Natural killer cell (primary cell): ENCODE measurements around the gene C11orf58. TPM values are rescaled to one million over a fixed set of nuclear protein-coding genes. Genes with fewer than 3 reads are reported as not detected.
A peak's percentile ranks its signal among the peaks of the same experiment; 100 is the strongest.

ENCODE experiments used
- ATAC-seq, 3 donors: fragments of 150-1000 bp in 2 of 3; fragments of 200-7000 bp in 1 of 3; cut with Tn5 transposase; 1 replicate in 1 of 3; 2 replicates in 2 of 3; pipeline ENCODE4 v1.10.0; 2021; ENCODE audit warnings: mild to moderate bottlenecking in 2 of 3, moderate library complexity in 2 of 3
- DNase-seq, 2 donors: peaks; one replicate each; pipeline versions ENCODE4 v3.0.0 to v3.0.0-alpha.2; 2013 to 2021; ENCODE audit warnings: mixed read lengths in 1 of 2
- H3K27ac ChIP-seq: one replicate; pipeline ENCODE4 v1.5.1; 2013; ENCODE audit warnings: mild to moderate bottlenecking, low read length
- H3K27me3 ChIP-seq: one replicate; pipeline ENCODE4 v1.6.1; 2013; ENCODE audit warnings: low read length; ENCODE audit not compliant: control insufficient read depth, insufficient read depth
- H3K36me3 ChIP-seq: one replicate; pipeline ENCODE4 v1.6.1; 2013; ENCODE audit warnings: low read length; ENCODE audit not compliant: control insufficient read depth, insufficient read depth
- H3K4me1 ChIP-seq: one replicate; pipeline ENCODE4 v1.6.1; 2013; ENCODE audit warnings: low read length; ENCODE audit not compliant: control insufficient read depth, insufficient read depth
- H3K4me3 ChIP-seq: one replicate; pipeline ENCODE4 v1.5.1; 2013; ENCODE audit warnings: low read length
- H3K9me3 ChIP-seq: one replicate; pipeline ENCODE4 v1.6.1; 2013; ENCODE audit warnings: low read length; ENCODE audit not compliant: control insufficient read depth, insufficient read depth
- H3K27ac Mint-ChIP-seq, 2 donors: one replicate each; pipeline ENCODE4 v1.8.0; 2022; ENCODE audit warnings: mild to moderate bottlenecking in 2 of 2, mixed read lengths in 2 of 2, moderate library complexity in 1 of 2
- H3K27me3 Mint-ChIP-seq, 2 donors: one replicate each; pipeline ENCODE4 v1.8.0; 2022; ENCODE audit warnings: low read depth in 2 of 2, mixed read lengths in 2 of 2
- H3K36me3 Mint-ChIP-seq: one replicate; pipeline ENCODE4 v1.8.0; 2022; ENCODE audit warnings: mixed read lengths
- H3K4me1 Mint-ChIP-seq, 2 donors: one replicate each; pipeline ENCODE4 v1.8.0; 2022; ENCODE audit warnings: mixed read lengths in 2 of 2
- H3K4me3 Mint-ChIP-seq: one replicate; pipeline ENCODE4 v1.8.0; 2022; ENCODE audit warnings: mild to moderate bottlenecking, moderate library complexity, mixed read lengths
- H3K9me3 Mint-ChIP-seq, 2 donors: one replicate each; pipeline ENCODE4 v1.8.0; 2022; ENCODE audit warnings: mixed read lengths in 2 of 2
- WGBS: methylation state at CpG from one replicate; pipeline ENCODE4 v1.1.7; 2013; ENCODE audit warnings: missing lambda C conversion rate; ENCODE audit not compliant: insufficient coverage; 5-methylcytosine and 5-hydroxymethylcytosine counted together
- intact Hi-C: fragments of 100-400 bp; cut with micrococcal nuclease; formaldehyde crosslinking; loops from one replicate; pipeline ENCODE4 v1.14.2; 2022
- total RNA-seq, 4 donors: library from RNA; stranded (reverse); fragments of 120-200 nt in 1 of 4; gene quantifications; one replicate each; pipeline versions ENCODE4 v1.2.3 to v1.2.4, GENCODE V29; 2013 to 2022
- TF ChIP-seq, protein P1 (sequence below): fragments of 200-600 bp; IDR thresholded peaks from one replicate; pipeline ENCODE4 v1.8.0; 2022; ENCODE audit warnings: antibody characterized with exemption

The C11orf58 gene
- total RNA-seq, 3 donors from 2014 or later (not counting 1 experiment from before 2014, with no cell fraction given) = 109 to 118 (median 115) TPM

- peaks cover 20% of the 10 kb centered on the region for H3K36me3 Mint-ChIP-seq
- TF ChIP-seq, protein P1, sequence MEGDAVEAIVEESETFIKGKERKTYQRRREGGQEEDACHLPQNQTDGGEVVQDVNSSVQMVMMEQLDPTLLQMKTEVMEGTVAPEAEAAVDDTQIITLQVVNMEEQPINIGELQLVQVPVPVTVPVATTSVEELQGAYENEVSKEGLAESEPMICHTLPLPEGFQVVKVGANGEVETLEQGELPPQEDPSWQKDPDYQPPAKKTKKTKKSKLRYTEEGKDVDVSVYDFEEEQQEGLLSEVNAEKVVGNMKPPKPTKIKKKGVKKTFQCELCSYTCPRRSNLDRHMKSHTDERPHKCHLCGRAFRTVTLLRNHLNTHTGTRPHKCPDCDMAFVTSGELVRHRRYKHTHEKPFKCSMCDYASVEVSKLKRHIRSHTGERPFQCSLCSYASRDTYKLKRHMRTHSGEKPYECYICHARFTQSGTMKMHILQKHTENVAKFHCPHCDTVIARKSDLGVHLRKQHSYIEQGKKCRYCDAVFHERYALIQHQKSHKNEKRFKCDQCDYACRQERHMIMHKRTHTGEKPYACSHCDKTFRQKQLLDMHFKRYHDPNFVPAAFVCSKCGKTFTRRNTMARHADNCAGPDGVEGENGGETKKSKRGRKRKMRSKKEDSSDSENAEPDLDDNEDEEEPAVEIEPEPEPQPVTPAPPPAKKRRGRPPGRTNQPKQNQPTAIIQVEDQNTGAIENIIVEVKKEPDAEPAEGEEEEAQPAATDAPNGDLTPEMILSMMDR = no peak
- Histone ChIP-seq H3K27me3 (no peaks in the 10 kb centered on the region), H3K4me1 (no peaks in the 10 kb centered on the region), H3K27ac (no peak overlapping the region), H3K36me3 (peaks cover 92% of the 10 kb centered on the region), H3K9me3 (no peaks in the 10 kb centered on the region), H3K4me3 (no peak overlapping the region)
- ATAC-seq = no peak
- no peak overlapping the region for H3K4me3 Mint-ChIP-seq
- no peak overlapping the region for H3K27ac Mint-ChIP-seq
- no peaks in the 10 kb centered on the region for H3K9me3 Mint-ChIP-seq
- H3K4me1 Mint-ChIP-seq = peaks cover 22 to 30% of the 10 kb centered on the region in 2 donors
- 66% methylated on average over 2 of the region's 2 CpGs for WGBS
- intact Hi-C loops = no loop called here
- DNase-seq = no peak
- H3K27me3 Mint-ChIP-seq = no peaks in the 10 kb centered on the region
Observed at GRCh38 chr11:16749666-16750065, 11.2 kb downstream of the C11orf58 start.

DNA sequence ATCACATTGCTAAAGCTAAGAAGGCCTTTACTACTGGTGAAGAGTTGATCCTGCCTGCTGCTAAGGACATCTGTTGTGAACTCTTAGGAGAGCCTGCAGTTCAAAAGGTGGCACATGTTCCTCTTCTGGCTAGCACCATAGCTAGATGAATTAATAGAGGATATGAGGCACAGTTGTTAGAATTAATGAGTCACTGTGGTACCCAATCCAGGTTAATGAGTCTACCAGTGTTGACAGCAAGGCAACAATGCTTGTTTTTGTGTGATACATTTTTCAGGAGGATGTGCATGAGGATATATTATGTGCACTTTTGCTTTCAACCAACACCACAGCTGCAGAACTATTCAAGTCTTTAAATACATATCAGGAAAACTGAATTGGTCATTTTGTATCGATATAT, 12.0 kb downstream of the C11orf58 start:
- ATAC-seq (no peak), DNase-seq (no peak)
- Histone ChIP-seq H3K4me1 (no peaks in the 10 kb centered on the region), H3K9me3 (no peaks in the 10 kb centered on the region), H3K27me3 (no peaks in the 10 kb centered on the region), H3K4me3 (no peak overlapping the region), H3K27ac (no peak overlapping the region), H3K36me3 (peaks cover 91% of the 10 kb centered on the region)
- Mint-ChIP-seq H3K4me3 (no peak overlapping the region), H3K27ac (no peak overlapping the region), H3K9me3 (no peaks in the 10 kb centered on the region), H3K4me1 (peaks cover 14 to 23% of the 10 kb centered on the region in 2 donors), H3K36me3 (peaks cover 20% of the 10 kb centered on the region), H3K27me3 (no peaks in the 10 kb centered on the region)
- 17% methylated on average over 1 of the region's 1 CpG for WGBS
- intact Hi-C loops = no loop called here
- TF ChIP-seq, protein P1 = no peak

DNA sequence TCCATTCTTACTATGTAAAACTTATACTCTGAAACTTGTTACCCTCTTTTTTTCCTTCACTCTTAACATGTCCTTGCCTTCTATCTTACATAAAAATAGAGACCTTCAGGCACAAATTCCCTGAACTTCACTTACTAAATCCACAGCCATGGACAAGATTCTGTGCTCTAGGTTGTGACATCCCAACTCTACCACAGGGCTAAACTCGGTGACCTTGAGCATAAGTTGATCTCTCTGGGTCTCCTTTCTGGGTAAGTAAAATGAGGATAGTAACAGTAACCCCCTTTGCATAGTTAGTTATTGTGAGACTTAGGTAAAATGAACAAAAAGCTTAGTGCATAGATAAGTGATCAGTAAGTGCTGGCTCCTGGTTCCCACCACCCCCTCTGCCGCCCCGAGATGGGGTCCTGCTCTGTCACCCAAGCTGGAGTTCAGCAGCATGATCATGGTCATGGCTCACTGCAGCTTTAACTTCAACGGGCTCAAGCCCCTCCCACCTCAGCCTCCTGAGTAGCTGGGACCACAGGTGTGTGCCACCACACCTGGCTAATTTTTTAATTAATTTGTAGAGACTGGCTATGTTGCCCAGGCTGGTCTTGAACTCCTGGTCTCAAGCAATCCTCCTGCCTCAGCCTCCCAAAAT, 20.1 kb downstream of the C11orf58 start:
- peaks cover 37% of the 10 kb centered on the region for H3K36me3 ChIP-seq
- peaks cover 19% of the 10 kb centered on the region for H3K36me3 Mint-ChIP-seq
- H3K4me3 ChIP-seq = no peak overlapping the region
- no peak overlapping the region for H3K4me3 Mint-ChIP-seq
- peaks cover 0 to 5% of the 10 kb centered on the region in 2 donors for H3K4me1 Mint-ChIP-seq
- no peaks in the 10 kb centered on the region for H3K27me3 Mint-ChIP-seq
- H3K9me3 Mint-ChIP-seq = no peaks in the 10 kb centered on the region
- intact Hi-C loops = no loop called here
- no peak overlapping the region for H3K27ac ChIP-seq
- TF ChIP-seq, protein P1 = no peak
- no peaks in the 10 kb centered on the region for H3K27me3 ChIP-seq
- ATAC-seq (no peak), DNase-seq (no peak)
- no peaks in the 10 kb centered on the region for H3K4me1 ChIP-seq
- peak overlapping the region; percentile 16 to 34 for H3K27ac Mint-ChIP-seq
- 97% methylated on average over 3 of the region's 4 CpGs for WGBS
- no peaks in the 10 kb centered on the region for H3K9me3 ChIP-seq
